H1 (cell line): ENCODE results near the gene NR0B2. TPM values are rescaled to one million over a fixed set of nuclear protein-coding genes. Genes with fewer than 3 reads are reported as not detected.

Experiments used
- EP300 ChIP-seq, 2 experiments: IDR thresholded peaks; 1 replicate in 1 of 2; 2 replicates in 1 of 2; pipeline ENCODE4 v1.6.1; 2011 to 2012; ENCODE audit warnings: low read depth in 2 of 2, low read length in 2 of 2, mild to moderate bottlenecking in 2 of 2, borderline replicate concordance in 1 of 2, inconsistent platforms in 1 of 2, moderate library complexity in 1 of 2
- polyA plus RNA-seq, 7 experiments: library from polyadenylated mRNA; depleted of rRNA in 3 of 7; stranded (reverse) in 5 of 7; unstranded in 2 of 7; fragments of >200 nt in 5 of 7; fragments of 200-250 nt in 2 of 7; gene quantifications; 1 replicate in 5 of 7; 2 replicates in 1 of 7; 4 replicates in 1 of 7; pipeline versions ENCODE4 v1.2.1 to v1.2.3, GENCODE V29; 2011 to 2013; ENCODE audit warnings: missing spikeins in 2 of 7, mixed read lengths in 2 of 7
- total RNA-seq: library from RNA; stranded (reverse); fragmentation: NEBNext Ultra II Directional; extraction: Animal tissue kit (Norgen Biotek cat#: 25700); gene quantifications from 2 replicates; pipeline ENCODE4 v1.2.1, GENCODE V29; 2021

NR0B2 gene
- total and polyA plus RNA-seq, 2 of the 8 experiments (the other 6 are each of a cell fraction or from before 2014, with no cell fraction given): not detected

GRCh38 chr1:26921126-26921539 is 7.4 kb upstream of the NR0B2 start (continued):
- TF ChIP-seq EP300 (IDR thresholded peaks at IDR 0.05; ENCODE audit: borderline replicate concordance in 1 of 2, low read depth in 2 of 2, low read length in 2 of 2): no peak
